Type B pancreatic cell (in vitro differentiated cells): ENCODE data around the gene CNKSR3. TPM values are rescaled to one million over a fixed set of nuclear protein-coding genes. Genes with fewer than 3 reads are reported as not detected.
A peak's percentile ranks its signal among the peaks of the same experiment; 100 is the strongest.
"Not testable (repeated sequence)": the region's sequence is repeated elsewhere in the genome, so short reads cannot be mapped to it uniquely, and the experiment has no call there.

Experiments used
- DNase-seq: peaks from one replicate; pipeline ENCODE4 v3.0.0; 2021; ENCODE audit warnings: mixed read lengths; ENCODE audit not compliant: unreplicated experiment; ENCODE audit errors: extremely low spot score
- H3K27ac Mint-ChIP-seq: 2 replicates; pipeline ENCODE4 v1.8.0; 2021; ENCODE audit warnings: mild to moderate bottlenecking, mixed read lengths
- H3K27me3 Mint-ChIP-seq: 2 replicates; pipeline ENCODE4 v1.8.0; 2021; ENCODE audit warnings: mixed read lengths
- H3K36me3 Mint-ChIP-seq: 2 replicates; pipeline ENCODE4 v1.8.0; 2021; ENCODE audit warnings: mixed read lengths
- H3K4me1 Mint-ChIP-seq: one replicate; pipeline ENCODE4 v1.8.0; 2021; ENCODE audit warnings: mixed read lengths; ENCODE audit not compliant: unreplicated experiment
- H3K4me3 Mint-ChIP-seq: 2 replicates; pipeline ENCODE4 v1.8.0; 2021; ENCODE audit warnings: mild to moderate bottlenecking, mixed read lengths
- H3K9me3 Mint-ChIP-seq: 2 replicates; pipeline ENCODE4 v1.8.0; 2021; ENCODE audit warnings: mixed read lengths
- CTCF ChIP-seq: fragments of 200-600 bp; sonication (generic); conservative IDR thresholded peaks from 2 replicates; pipeline ENCODE4 v1.5.0; 2021; ENCODE audit warnings: antibody characterized with exemption, mild to moderate bottlenecking
- total RNA-seq: library from RNA; stranded (reverse); gene quantifications from 2 replicates; pipeline ENCODE4 v1.2.1, GENCODE V29; 2021; ENCODE audit warnings: low replicate concordance

The CNKSR3 gene
- total RNA-seq, 1 donor from 2014 or later = 31.0 TPM

- Mint-ChIP-seq H3K36me3 (no peaks in the 10 kb centered on the region), H3K9me3 (no peaks in the 10 kb centered on the region), H3K4me3 (no peak overlapping the region), H3K27me3 (no peaks in the 10 kb centered on the region), H3K4me1 (peaks cover 25% of the 10 kb centered on the region), H3K27ac (no peak overlapping the region)
- TF ChIP-seq CTCF = no peak
- DNase-seq = no peak
Measured at GRCh38 chr6:154550779-154551178, 40.3 kb upstream of the CNKSR3 start.

DNA sequence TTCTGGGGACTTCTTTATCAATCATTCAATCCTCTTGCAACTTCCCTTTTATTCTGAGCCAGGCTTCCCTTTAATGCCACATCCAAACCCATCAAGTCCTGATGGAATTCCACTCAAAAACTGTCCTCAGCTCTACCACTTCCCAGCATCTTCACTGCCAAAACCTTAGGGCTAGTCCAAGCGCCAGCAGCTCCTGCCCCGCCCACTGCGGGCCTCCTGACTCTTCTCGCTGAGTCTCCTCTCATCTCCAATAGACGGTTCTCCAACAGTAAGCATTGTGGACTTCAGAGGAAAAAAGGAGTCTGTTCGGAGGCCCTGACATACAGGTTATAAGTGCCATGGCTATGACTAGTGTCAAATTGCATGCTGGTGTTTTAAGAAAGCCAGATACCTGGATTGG, 38.7 kb upstream of the CNKSR3 start:
- Mint-ChIP-seq H3K36me3 (no peaks in the 10 kb centered on the region), H3K4me3 (no peak overlapping the region), H3K9me3 (no peaks in the 10 kb centered on the region), H3K4me1 (peaks cover 19% of the 10 kb centered on the region), H3K27me3 (no peaks in the 10 kb centered on the region), H3K27ac (no peak overlapping the region)
- TF ChIP-seq CTCF = no peak
- no peak for DNase-seq

DNA sequence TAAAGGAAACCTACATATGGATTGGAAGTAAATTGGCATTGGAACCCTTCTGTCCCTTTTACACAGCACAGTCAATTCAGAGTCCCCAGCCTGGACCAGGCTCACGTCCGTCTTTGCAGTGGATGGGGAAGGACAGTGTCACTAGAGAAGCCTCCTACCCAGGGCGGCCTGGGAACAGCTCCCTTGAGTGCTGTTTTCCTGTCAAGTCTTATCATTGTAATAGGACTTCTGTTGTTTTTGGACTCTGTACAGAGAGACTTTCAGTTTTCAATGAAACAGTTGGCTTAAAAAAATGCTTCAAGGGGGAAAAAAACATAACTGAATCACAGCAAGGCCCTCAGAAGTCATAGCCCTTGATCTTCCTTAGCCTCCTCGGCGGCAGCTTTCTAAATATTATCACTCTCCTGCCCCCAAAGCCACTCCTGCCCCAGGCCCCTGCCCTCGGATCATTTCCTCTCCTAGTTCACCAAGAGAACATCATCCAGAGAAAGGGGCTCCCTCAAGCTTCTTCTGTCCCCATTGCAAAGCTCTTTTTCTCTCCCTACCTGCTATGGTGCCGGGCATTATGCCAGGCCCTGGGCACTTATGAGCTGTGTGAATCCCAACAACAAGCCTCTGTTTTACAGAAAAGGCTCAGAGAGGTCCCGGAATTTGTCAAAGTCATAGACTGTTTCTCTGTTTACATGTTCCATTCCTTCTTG, 37.8 kb upstream of the CNKSR3 start:
- H3K27ac Mint-ChIP-seq = no peak overlapping the region
- no peaks in the 10 kb centered on the region for H3K9me3 Mint-ChIP-seq
- H3K4me3 Mint-ChIP-seq = no peak overlapping the region
- no peak for DNase-seq
- H3K36me3 Mint-ChIP-seq = no peaks in the 10 kb centered on the region
- H3K27me3 Mint-ChIP-seq = no peaks in the 10 kb centered on the region
- TF ChIP-seq CTCF = no peak
- H3K4me1 Mint-ChIP-seq = peaks cover 22% of the 10 kb centered on the region

DNA sequence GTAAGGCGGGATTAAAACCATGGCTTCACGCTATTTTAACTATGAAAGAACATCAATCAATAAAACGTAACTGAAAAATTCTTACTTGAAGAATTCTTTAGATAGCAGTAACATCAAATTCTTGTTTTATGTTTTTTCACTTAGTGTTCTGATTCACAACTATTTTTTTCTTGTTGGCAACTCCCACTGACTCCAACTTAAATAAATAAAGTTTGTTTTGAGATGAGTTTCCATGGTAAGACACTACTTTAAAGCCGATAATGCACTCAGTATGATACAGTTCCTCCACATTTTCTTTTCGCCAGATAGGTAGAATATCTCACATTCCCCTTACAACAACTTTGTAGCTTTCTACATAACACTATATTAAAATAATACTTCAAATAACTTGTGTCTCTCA, 33.1 kb upstream of the CNKSR3 start:
- TF ChIP-seq CTCF = no peak
- Mint-ChIP-seq H3K27ac (no peak overlapping the region), H3K4me1 (peaks cover 31% of the 10 kb centered on the region), H3K4me3 (no peak overlapping the region), H3K27me3 (no peaks in the 10 kb centered on the region), H3K36me3 (no peaks in the 10 kb centered on the region), H3K9me3 (no peaks in the 10 kb centered on the region)
- DNase-seq = no peak

DNA sequence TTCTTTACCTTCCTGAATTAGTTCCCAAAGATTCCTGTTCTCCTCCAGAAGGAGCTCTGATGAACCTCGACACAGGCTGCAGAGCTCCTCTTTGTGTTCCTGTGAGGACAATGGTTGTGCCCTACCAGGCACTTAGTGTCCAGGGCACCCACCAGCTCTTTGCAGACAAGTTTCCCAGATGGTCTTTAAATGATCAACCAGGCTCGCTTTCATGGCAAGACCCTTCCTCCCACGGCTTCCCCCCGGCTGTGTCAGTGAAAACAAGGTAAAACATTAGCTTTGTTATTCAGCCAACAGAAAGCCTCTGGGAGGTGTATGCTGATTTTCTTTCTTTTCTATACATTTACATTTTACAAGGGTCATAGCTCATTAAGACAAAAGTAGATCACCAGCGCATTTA, 32.3 kb upstream of the CNKSR3 start:
- Mint-ChIP-seq H3K4me3 (peak overlapping the region; percentile 38), H3K27ac (no peak overlapping the region), H3K4me1 (peaks cover 30% of the 10 kb centered on the region), H3K27me3 (no peaks in the 10 kb centered on the region), H3K9me3 (no peaks in the 10 kb centered on the region), H3K36me3 (no peaks in the 10 kb centered on the region)
- no peak for DNase-seq
- no peak for TF ChIP-seq CTCF

GRCh38 chr6:154541837-154542236, 31.4 kb upstream of the CNKSR3 start:
- not testable (repeated sequence) for H3K36me3 Mint-ChIP-seq, H3K4me3 Mint-ChIP-seq, H3K9me3 Mint-ChIP-seq, DNase-seq, H3K27me3 Mint-ChIP-seq, H3K27ac Mint-ChIP-seq
- H3K4me1 Mint-ChIP-seq = peaks cover 39% of the 10 kb centered on the region
